Endothelial cell of umbilical vein (primary cell): ENCODE data around the gene RBFOX1.

Experiments used
- POLR2AphosphoS5 ChIP-seq: IDR thresholded peaks from 2 replicates; pipeline ENCODE4 v1.6.1; 2012; ENCODE audit warnings: low read depth, mild to moderate bottlenecking, control low read depth, low read length, moderate library complexity; ENCODE audit not compliant: insufficient read depth
- TF ChIP-seq, protein P1 (sequence below), 2 donors: IDR thresholded peaks; 1 replicate in 1 of 2; 2 replicates in 1 of 2; pipeline ENCODE4 v1.5.1; 2011; ENCODE audit warnings: low read length in 2 of 2, mild to moderate bottlenecking in 2 of 2, moderate library complexity in 2 of 2, control low read depth in 1 of 2, inconsistent platforms in 1 of 2, low read depth in 1 of 2; ENCODE audit not compliant: insufficient read depth in 1 of 2; ENCODE audit errors: extremely low read depth in 1 of 2

DNA sequence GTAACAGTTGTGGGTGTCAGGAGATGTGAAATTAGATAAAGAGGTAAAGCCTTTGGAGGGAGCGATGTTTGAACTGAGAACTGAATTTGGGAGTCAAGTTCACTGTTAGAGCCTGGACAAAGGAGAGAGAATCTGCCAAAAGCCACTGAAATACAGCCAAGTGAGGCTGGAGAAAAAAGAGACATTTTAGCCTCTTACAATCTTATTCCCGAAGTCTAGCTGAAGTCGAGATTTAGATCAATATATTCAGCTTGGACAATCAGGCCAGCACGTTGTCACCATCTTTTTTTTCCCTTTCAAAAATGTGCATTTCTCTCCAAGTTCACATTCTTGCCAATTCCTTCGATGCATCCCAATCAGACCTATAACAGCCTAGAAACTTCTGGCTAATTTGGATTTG, 312.2 kb downstream of the RBFOX1 start:
- no peak for TF ChIP-seq POLR2AphosphoS5
- TF ChIP-seq, protein P1, sequence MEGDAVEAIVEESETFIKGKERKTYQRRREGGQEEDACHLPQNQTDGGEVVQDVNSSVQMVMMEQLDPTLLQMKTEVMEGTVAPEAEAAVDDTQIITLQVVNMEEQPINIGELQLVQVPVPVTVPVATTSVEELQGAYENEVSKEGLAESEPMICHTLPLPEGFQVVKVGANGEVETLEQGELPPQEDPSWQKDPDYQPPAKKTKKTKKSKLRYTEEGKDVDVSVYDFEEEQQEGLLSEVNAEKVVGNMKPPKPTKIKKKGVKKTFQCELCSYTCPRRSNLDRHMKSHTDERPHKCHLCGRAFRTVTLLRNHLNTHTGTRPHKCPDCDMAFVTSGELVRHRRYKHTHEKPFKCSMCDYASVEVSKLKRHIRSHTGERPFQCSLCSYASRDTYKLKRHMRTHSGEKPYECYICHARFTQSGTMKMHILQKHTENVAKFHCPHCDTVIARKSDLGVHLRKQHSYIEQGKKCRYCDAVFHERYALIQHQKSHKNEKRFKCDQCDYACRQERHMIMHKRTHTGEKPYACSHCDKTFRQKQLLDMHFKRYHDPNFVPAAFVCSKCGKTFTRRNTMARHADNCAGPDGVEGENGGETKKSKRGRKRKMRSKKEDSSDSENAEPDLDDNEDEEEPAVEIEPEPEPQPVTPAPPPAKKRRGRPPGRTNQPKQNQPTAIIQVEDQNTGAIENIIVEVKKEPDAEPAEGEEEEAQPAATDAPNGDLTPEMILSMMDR (IDR thresholded peaks at IDR 0.05; ENCODE audit: extremely low read depth in 1 of 2, insufficient read depth in 1 of 2, low read depth in 1 of 2, low read length in 2 of 2): no peak
